ENCODE measurements around the gene CANX.

- TF ChIP-seq NFE2L1 (tag; IDR thresholded peaks at IDR 0.05; ENCODE audit: borderline replicate concordance, low read depth): no peak
- no peak for TF ChIP-seq CTCF (IDR thresholded peaks at IDR 0.05 in 2 of 3, conservative IDR thresholded peaks at IDR 0.05 in 1 of 3; ENCODE audit: insufficient read depth in 2 of 3, low read depth in 1 of 3, low read length in 3 of 3)
- no peak for TF ChIP-seq MCM5 (IDR thresholded peaks at IDR 0.05; ENCODE audit: low read depth)
Observed at GRCh38 chr5:179729727-179730126, 31.0 kb downstream of the CANX start.
